Measurements from ENCODE around the gene IFNL3. TPM values are rescaled to one million over a fixed set of nuclear protein-coding genes. Genes with fewer than 3 reads are reported as not detected.
"Not testable (repeated sequence)": the region's sequence is repeated elsewhere in the genome, so short reads cannot be mapped to it uniquely, and the experiment has no call there.

IFNL3 gene
- total RNA-seq, 4 donors from 2014 or later = not detected

DNA sequence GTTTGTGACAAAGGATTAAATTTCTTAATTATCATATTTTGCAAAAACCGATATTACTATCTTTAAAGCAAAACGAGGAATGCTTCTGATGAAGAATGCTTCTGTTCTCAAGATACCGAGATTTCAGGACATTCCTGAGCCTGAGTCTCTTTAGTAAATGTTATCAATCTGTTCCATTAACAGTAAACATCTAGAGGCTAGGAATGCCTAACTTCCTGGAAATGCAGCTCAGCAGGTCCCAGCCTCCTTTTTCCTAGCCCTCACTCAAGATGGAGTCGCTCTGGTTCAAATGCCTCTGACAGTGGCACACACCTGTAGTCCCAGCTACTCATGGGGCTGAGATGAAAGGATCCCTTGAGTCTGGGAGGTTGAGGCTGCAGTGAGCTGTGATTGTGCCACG lies 6.3 kb upstream of the IFNL3 start:
- Histone ChIP-seq H3K27me3 (peaks cover 43% of the 10 kb centered on the region), H3K4me3 (no peak overlapping the region), H3K36me3 (no peaks in the 10 kb centered on the region), H3K4me1 (peaks cover 13% of the 10 kb centered on the region), H3K27ac (no peak overlapping the region), H3K9me3 (no peaks in the 10 kb centered on the region)
- 83% methylated on average over 5 of the region's 5 CpGs for WGBS
- no peak for DNase-seq (ENCODE audit: low spot score in 2 of 2)
- TF ChIP-seq EP300 (IDR thresholded peaks at IDR 0.05) (no peak), POLR2AphosphoS5 (IDR thresholded peaks at IDR 0.05) (no peak), POLR2A (IDR thresholded peaks at IDR 0.05) (no peak)
- TF ChIP-seq, protein P1, sequence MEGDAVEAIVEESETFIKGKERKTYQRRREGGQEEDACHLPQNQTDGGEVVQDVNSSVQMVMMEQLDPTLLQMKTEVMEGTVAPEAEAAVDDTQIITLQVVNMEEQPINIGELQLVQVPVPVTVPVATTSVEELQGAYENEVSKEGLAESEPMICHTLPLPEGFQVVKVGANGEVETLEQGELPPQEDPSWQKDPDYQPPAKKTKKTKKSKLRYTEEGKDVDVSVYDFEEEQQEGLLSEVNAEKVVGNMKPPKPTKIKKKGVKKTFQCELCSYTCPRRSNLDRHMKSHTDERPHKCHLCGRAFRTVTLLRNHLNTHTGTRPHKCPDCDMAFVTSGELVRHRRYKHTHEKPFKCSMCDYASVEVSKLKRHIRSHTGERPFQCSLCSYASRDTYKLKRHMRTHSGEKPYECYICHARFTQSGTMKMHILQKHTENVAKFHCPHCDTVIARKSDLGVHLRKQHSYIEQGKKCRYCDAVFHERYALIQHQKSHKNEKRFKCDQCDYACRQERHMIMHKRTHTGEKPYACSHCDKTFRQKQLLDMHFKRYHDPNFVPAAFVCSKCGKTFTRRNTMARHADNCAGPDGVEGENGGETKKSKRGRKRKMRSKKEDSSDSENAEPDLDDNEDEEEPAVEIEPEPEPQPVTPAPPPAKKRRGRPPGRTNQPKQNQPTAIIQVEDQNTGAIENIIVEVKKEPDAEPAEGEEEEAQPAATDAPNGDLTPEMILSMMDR (IDR thresholded peaks at IDR 0.05) = no peak

DNA sequence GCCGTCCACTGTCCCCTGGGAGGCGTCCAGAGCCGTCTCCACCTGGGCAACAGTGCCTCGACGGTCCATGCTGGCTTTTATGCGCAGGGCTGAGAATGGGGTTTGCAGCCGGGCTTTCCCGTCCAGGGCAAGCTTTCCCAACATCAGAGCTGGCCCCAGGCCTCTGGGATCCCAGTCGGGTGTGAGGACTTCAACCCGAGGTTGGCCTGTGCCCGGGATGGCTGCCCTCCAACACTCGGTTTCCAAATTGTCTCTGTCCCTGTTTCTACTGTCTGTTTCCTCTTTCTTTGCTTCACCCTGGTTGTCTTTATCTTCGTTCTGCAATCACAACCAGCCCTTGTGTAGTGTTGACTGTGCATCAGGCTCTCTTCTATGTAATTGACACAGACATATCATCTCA lies 4.0 kb upstream of the IFNL3 start, which contains the start of gene IFNL4:
TSS of gene IFNL4 (minus strand) at position 51 of the 400 bp plus-strand sequence.
- Histone ChIP-seq H3K4me1 (peaks cover 13% of the 10 kb centered on the region), H3K9me3 (no peaks in the 10 kb centered on the region), H3K27ac (no peak within 1 kb of the TSS), H3K27me3 (peaks cover 38% of the 10 kb centered on the region), H3K36me3 (no peaks in the 10 kb centered on the region), H3K4me3 (peak within 1 kb of the TSS; percentile 15)
- no peak for DNase-seq (ENCODE audit: low spot score in 2 of 2)
- WGBS = 77% methylated on average over 13 of the region's 13 CpGs
- TF ChIP-seq EP300 (IDR thresholded peaks at IDR 0.05) (no peak), POLR2AphosphoS5 (IDR thresholded peaks at IDR 0.05) (no peak), POLR2A (IDR thresholded peaks at IDR 0.05) (no peak)
- TF ChIP-seq, protein P1 (IDR thresholded peaks at IDR 0.05) = no peak

- Histone ChIP-seq H3K9me3 (no peaks in the 10 kb centered on the region), H3K27me3 (peaks cover 41% of the 10 kb centered on the region), H3K4me3 (peak overlapping the region; percentile 15), H3K4me1 (peaks cover 13% of the 10 kb centered on the region), H3K36me3 (no peaks in the 10 kb centered on the region), H3K27ac (no peak overlapping the region)
- TF ChIP-seq POLR2AphosphoS5 (IDR thresholded peaks at IDR 0.05) (no peak), EP300 (IDR thresholded peaks at IDR 0.05) (no peak), POLR2A (IDR thresholded peaks at IDR 0.05) (no peak)
- TF ChIP-seq, protein P1 (IDR thresholded peaks at IDR 0.05) = no peak
- no peak for DNase-seq (ENCODE audit: low spot score in 2 of 2)
- 0% methylated on average over 7 of the region's 92 CpGs for WGBS
Measured at GRCh38 chr19:39247701-39248664, 3.2 kb upstream of the IFNL3 start.

- TF ChIP-seq, protein P1 (IDR thresholded peaks at IDR 0.05) = no peak
- TF ChIP-seq EP300 (IDR thresholded peaks at IDR 0.05) (no peak), POLR2AphosphoS5 (IDR thresholded peaks at IDR 0.05) (no peak), POLR2A (IDR thresholded peaks at IDR 0.05) (no peak)
- H3K4me1 ChIP-seq = peaks cover 13% of the 10 kb centered on the region
- H3K9me3 ChIP-seq = no peaks in the 10 kb centered on the region
- H3K36me3 ChIP-seq = no peaks in the 10 kb centered on the region
- peaks cover 41% of the 10 kb centered on the region for H3K27me3 ChIP-seq
- DNase-seq (ENCODE audit: low spot score in 2 of 2) = no peak
- WGBS = 12% methylated on average over 20 of the region's 42 CpGs
- H3K27ac ChIP-seq = no peak overlapping the region
- peak overlapping the region; percentile 15 for H3K4me3 ChIP-seq
Measured at GRCh38 chr19:39246951-39247669, 2.3 kb upstream of the IFNL3 start.

GRCh38 chr19:39245166-39245565 lies 360 bp upstream of the IFNL3 start:
- not testable (repeated sequence) for H3K36me3 ChIP-seq; H3K4me3 ChIP-seq; H3K9me3 ChIP-seq; H3K27ac ChIP-seq; DNase-seq (ENCODE audit: low spot score in 2 of 2)
- Histone ChIP-seq H3K27me3 (peaks cover 46% of the 10 kb centered on the region), H3K4me1 (peaks cover 13% of the 10 kb centered on the region)
- no CpG with 5 or more reads among the region's 1 CpG for WGBS

DNA sequence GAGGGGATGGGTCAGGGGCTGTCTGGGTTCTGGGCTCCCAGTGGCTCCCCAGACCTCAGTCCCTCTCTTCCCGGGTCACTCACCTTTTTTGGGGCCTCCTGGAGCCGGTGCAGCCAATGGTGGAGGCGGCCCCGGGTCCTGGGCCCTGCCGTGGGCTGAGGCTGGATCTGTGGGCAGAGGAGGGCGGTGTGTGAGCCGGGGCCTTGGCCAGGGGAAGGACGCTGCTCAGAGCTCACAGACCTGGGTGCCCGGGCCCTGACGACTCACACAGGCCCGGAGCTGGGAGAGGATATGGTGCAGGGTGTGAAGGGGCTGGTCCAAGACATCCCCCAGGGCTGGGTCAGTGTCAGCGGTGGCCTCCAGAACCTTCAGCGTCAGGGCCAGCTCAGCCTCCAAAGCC lies 1.1 kb downstream of the IFNL3 start:
- Histone ChIP-seq H3K4me1 (peaks cover 13% of the 10 kb centered on the region), H3K27me3 (peaks cover 32% of the 10 kb centered on the region)
- H3K9me3 ChIP-seq; H3K27ac ChIP-seq; H3K36me3 ChIP-seq; DNase-seq (ENCODE audit: low spot score in 2 of 2); H3K4me3 ChIP-seq: not testable (repeated sequence)
- 79% methylated on average over 13 of the region's 13 CpGs for WGBS

Measured in suprapubic skin (tissue), 4 donors.